ENCODE measurements around the gene LSM4. TPM values are rescaled to one million over a fixed set of nuclear protein-coding genes. Genes with fewer than 3 reads are reported as not detected.

LSM4 gene
- total and polyA plus RNA-seq, 2 experiments from 2014 or later, result 591 to 637 TPM

- TF ChIP-seq ETS1 (IDR thresholded peaks at IDR 0.05) (no peak), ZNF331 (CRISPR knock-in tag; IDR thresholded peaks at IDR 0.05; ENCODE audit: low read depth) (no peak), NANOG (IDR thresholded peaks at IDR 0.05; ENCODE audit: borderline replicate concordance) (no peak), POLR2AphosphoS5 (IDR thresholded peaks at IDR 0.05; ENCODE audit: low read depth) (no peak), STAT1 (IDR thresholded peaks at IDR 0.05; ENCODE audit: unreplicated experiment) (no peak)
Measured at GRCh38 chr19:18257503-18258470, 65.1 kb downstream of the LSM4 start (continued).

Small RNA genes lying within 50 kb of the gene (microRNA-seq; reads per million reads assigned to microRNA genes)
- not detected for gene MIR3188

Small RNA genes lying within 50 kb of the gene (small RNA-seq; reads per million reads assigned to genes)
- gene MIR3188 (ENCODE audit: low replicate concordance) (not detected), gene RN7SL513P (ENCODE audit: low replicate concordance) (not detected), gene RPL39P38 (ENCODE audit: low replicate concordance) (not detected)

Other genes starting within 250 kb of the LSM4 start
- gene IL12RB1, start 236.1 kb downstream of the LSM4 start, total RNA-seq (2014; rRNA removed; shearing (Covaris generic)), result not detected in 2 replicates
- gene IL12RB1, start 236.1 kb downstream of the LSM4 start, polyA plus RNA-seq (2016; fragmentation: Nextera tagmentation; extraction: Ambion mirVana), result not detected in 2 replicates
- gene MAST3, start 225.3 kb downstream of the LSM4 start, total RNA-seq (2014; rRNA removed; shearing (Covaris generic)), result 8.8 and 9.9 TPM in 2 replicates
- gene MAST3, start 225.3 kb downstream of the LSM4 start, polyA plus RNA-seq (2016; fragmentation: Nextera tagmentation; extraction: Ambion mirVana), result 5.6 and 6.3 TPM in 2 replicates
- 37.1 and 66.6 TPM in 2 replicates for gene PIK3R2, start 169.9 kb downstream of the LSM4 start, total RNA-seq (2014; rRNA removed; shearing (Covaris generic))
- 8.5 and 9.8 TPM in 2 replicates for gene PIK3R2, start 169.9 kb downstream of the LSM4 start, polyA plus RNA-seq (2016; fragmentation: Nextera tagmentation; extraction: Ambion mirVana)
- gene IFI30, start 149.3 kb downstream of the LSM4 start, total RNA-seq (2014; rRNA removed; shearing (Covaris generic)), result 17.1 and 27.4 TPM in 2 replicates
- gene IFI30, start 149.3 kb downstream of the LSM4 start, polyA plus RNA-seq (2016; fragmentation: Nextera tagmentation; extraction: Ambion mirVana), result 31.9 and 34.4 TPM in 2 replicates
- 41.9 and 81.3 TPM in 2 replicates for gene MPV17L2, start 129.9 kb downstream of the LSM4 start, total RNA-seq (2014; rRNA removed; shearing (Covaris generic))
- 38.7 and 40.2 TPM in 2 replicates for gene MPV17L2, start 129.9 kb downstream of the LSM4 start, polyA plus RNA-seq (2016; fragmentation: Nextera tagmentation; extraction: Ambion mirVana)
- gene RAB3A, start 119.0 kb downstream of the LSM4 start, total RNA-seq (2014; rRNA removed; shearing (Covaris generic)), result 9.7 and 11.6 TPM in 2 replicates
- gene RAB3A, start 119.0 kb downstream of the LSM4 start, polyA plus RNA-seq (2016; fragmentation: Nextera tagmentation; extraction: Ambion mirVana), result 20.3 and 24.1 TPM in 2 replicates
- 3.6 and 7.1 TPM in 2 replicates for gene PDE4C, start 96.6 kb downstream of the LSM4 start, total RNA-seq (2014; rRNA removed; shearing (Covaris generic))
- gene PDE4C, start 96.6 kb downstream of the LSM4 start, polyA plus RNA-seq (2016; fragmentation: Nextera tagmentation; extraction: Ambion mirVana), result 1.6 and 2.5 TPM in 2 replicates
- gene IQCN, start 48.6 kb downstream of the LSM4 start, total RNA-seq (2014; rRNA removed; shearing (Covaris generic)), result 0.35 and 0.89 TPM in 2 replicates
- gene IQCN, start 48.6 kb downstream of the LSM4 start, polyA plus RNA-seq (2016; fragmentation: Nextera tagmentation; extraction: Ambion mirVana), result 0.10 TPM in 1 of 2 replicates, not detected in the other
- gene JUND, start 41.5 kb downstream of the LSM4 start, total RNA-seq (2014; rRNA removed; shearing (Covaris generic)), result 154 and 181 TPM in 2 replicates
- gene JUND, start 41.5 kb downstream of the LSM4 start, polyA plus RNA-seq (2016; fragmentation: Nextera tagmentation; extraction: Ambion mirVana), result 40.0 and 52.5 TPM in 2 replicates
- gene PGPEP1, start 17.5 kb upstream of the LSM4 start, total RNA-seq (2014; rRNA removed; shearing (Covaris generic)), result 18.9 and 27.6 TPM in 2 replicates
- gene PGPEP1, start 17.5 kb upstream of the LSM4 start, polyA plus RNA-seq (2016; fragmentation: Nextera tagmentation; extraction: Ambion mirVana), result 15.5 and 19.4 TPM in 2 replicates
- 15.7 and 19.8 TPM in 2 replicates for gene GDF15, start 63.1 kb upstream of the LSM4 start, total RNA-seq (2014; rRNA removed; shearing (Covaris generic))
- gene GDF15, start 63.1 kb upstream of the LSM4 start, polyA plus RNA-seq (2016; fragmentation: Nextera tagmentation; extraction: Ambion mirVana), result 12.6 and 18.3 TPM in 2 replicates
- gene LRRC25, start 74.5 kb upstream of the LSM4 start, total RNA-seq (2014; rRNA removed; shearing (Covaris generic)), result 0.17 TPM in 1 of 2 replicates, not detected in the other
- gene LRRC25, start 74.5 kb upstream of the LSM4 start, polyA plus RNA-seq (2016; fragmentation: Nextera tagmentation; extraction: Ambion mirVana), result 0.14 and 0.24 TPM in 2 replicates
- gene SSBP4, start 96.3 kb upstream of the LSM4 start, total RNA-seq (2014; rRNA removed; shearing (Covaris generic)), result 42.8 and 44.4 TPM in 2 replicates
- gene SSBP4, start 96.3 kb upstream of the LSM4 start, polyA plus RNA-seq (2016; fragmentation: Nextera tagmentation; extraction: Ambion mirVana), result 47.9 and 52.0 TPM in 2 replicates
- 199 and 208 TPM in 2 replicates for gene ISYNA1, start 115.1 kb upstream of the LSM4 start, total RNA-seq (2014; rRNA removed; shearing (Covaris generic))
- 191 and 217 TPM in 2 replicates for gene ISYNA1, start 115.1 kb upstream of the LSM4 start, polyA plus RNA-seq (2016; fragmentation: Nextera tagmentation; extraction: Ambion mirVana)
- 16.2 and 20.1 TPM in 2 replicates for gene ELL, start 199.0 kb upstream of the LSM4 start, total RNA-seq (2014; rRNA removed; shearing (Covaris generic))
- 9.1 and 11.3 TPM in 2 replicates for gene ELL, start 199.0 kb upstream of the LSM4 start, polyA plus RNA-seq (2016; fragmentation: Nextera tagmentation; extraction: Ambion mirVana)
- gene FKBP8, start 220.5 kb upstream of the LSM4 start, total RNA-seq (2014; rRNA removed; shearing (Covaris generic)), result 291 and 367 TPM in 2 replicates
- 158 and 164 TPM in 2 replicates for gene FKBP8, start 220.5 kb upstream of the LSM4 start, polyA plus RNA-seq (2016; fragmentation: Nextera tagmentation; extraction: Ambion mirVana)
- 162 and 164 TPM in 2 replicates for gene KXD1, start 234.8 kb upstream of the LSM4 start, total RNA-seq (2014; rRNA removed; shearing (Covaris generic))
- gene KXD1, start 234.8 kb upstream of the LSM4 start, polyA plus RNA-seq (2016; fragmentation: Nextera tagmentation; extraction: Ambion mirVana), result 108 and 111 TPM in 2 replicates
- 627 and 649 TPM in 2 replicates for gene UBA52, start 248.8 kb upstream of the LSM4 start, total RNA-seq (2014; rRNA removed; shearing (Covaris generic))
- gene UBA52, start 248.8 kb upstream of the LSM4 start, polyA plus RNA-seq (2016; fragmentation: Nextera tagmentation; extraction: Ambion mirVana), result 1,301 and 1,361 TPM in 2 replicates

Data from GM23338 (cell line).